Lower leg skin (tissue), 3 donors: ENCODE measurements around the gene LARP1.

Experiments used
- CTCF ChIP-seq, 3 donors: fragments of 450-650 bp; IDR thresholded peaks; one replicate each; pipeline ENCODE4 v1.5.1; 2016; ENCODE audit warnings: antibody characterized with exemption in 3 of 3, mild to moderate bottlenecking in 3 of 3, moderate library complexity in 2 of 3
- POLR2A ChIP-seq, 2 donors: fragments of 450-650 bp; IDR thresholded peaks; one replicate each; pipeline ENCODE4 v1.6.1; 2016 to 2017; ENCODE audit warnings: antibody characterized with exemption in 2 of 2, mild to moderate bottlenecking in 1 of 2, moderate library complexity in 1 of 2

- no peak for TF ChIP-seq CTCF (IDR thresholded peaks at IDR 0.05)
- TF ChIP-seq POLR2A (IDR thresholded peaks at IDR 0.05): no peak
Measured at GRCh38 chr5:154850255-154851062, 95.3 kb downstream of the LARP1 start, which contains the start of gene FAXDC2.
